Epithelial cell of esophagus (primary cell): ENCODE results near the gene KRT34.
A peak's percentile ranks its signal among the peaks of the same experiment; 100 is the strongest.
"Not testable (repeated sequence)": the region's sequence is repeated elsewhere in the genome, so short reads cannot be mapped to it uniquely, and the experiment has no call there.

Experiments used
- DNase-seq: peaks from one replicate; pipeline ENCODE4 v3.0.0; 2010; ENCODE audit warnings: low read depth
- H3K4me3 ChIP-seq: 2 replicates; pipeline ENCODE4 v1.5.1; 2011; ENCODE audit warnings: mild to moderate bottlenecking, low read length, control low read depth
- CTCF ChIP-seq: IDR thresholded peaks from 2 replicates; pipeline ENCODE4 v1.5.1; 2011; ENCODE audit warnings: low read depth, mild to moderate bottlenecking, low read length, control low read depth, inconsistent platforms; ENCODE audit not compliant: insufficient read depth; ENCODE audit errors: missing control alignments

The KRT34 gene

GRCh38 chr17:41381943-41382342 is at the start of gene KRT34:
Gene KRT34 (minus strand): TSS chr17:41382306. CDS start chr17:41382246, 60 bp downstream.
- DNase-seq, H3K4me3 ChIP-seq: not testable (repeated sequence)

- not testable (repeated sequence) for DNase-seq, H3K4me3 ChIP-seq
These were observed 48.3 kb upstream of the KRT34 start for GRCh38 chr17:41430376-41430775.

- no peak overlapping the region for H3K4me3 ChIP-seq
- DNase-seq: no peak
These were observed 47.6 kb upstream of the KRT34 start for GRCh38 chr17:41429667-41430066.

GRCh38 chr17:41428591-41429291 is 46.6 kb upstream of the KRT34 start:
- no peak for TF ChIP-seq CTCF
- DNase-seq: no peak
- H3K4me3 ChIP-seq: no peak overlapping the region

More at GRCh38 chr17:41429667-41430066, 47.6 kb upstream of the KRT34 start:
- TF ChIP-seq CTCF: no peak

GRCh38 chr17:41424111-41424635 is 42.1 kb upstream of the KRT34 start, which contains the start of gene KRT37:
Gene KRT37 (minus strand): TSS chr17:41424585. CDS start chr17:41424523, 62 bp downstream.
- no peak for DNase-seq
- no peak within 1 kb of the TSS for H3K4me3 ChIP-seq
- TF ChIP-seq CTCF: no peak

GRCh38 chr17:41422586-41422985 is 40.5 kb upstream of the KRT34 start:
- not testable (repeated sequence) for H3K4me3 ChIP-seq, DNase-seq

- no peak overlapping the region for H3K4me3 ChIP-seq
- no peak for DNase-seq
- no peak for TF ChIP-seq CTCF
These were observed 39.5 kb upstream of the KRT34 start for GRCh38 chr17:41421617-41422016.

GRCh38 chr17:41421116-41421515 is 39.0 kb upstream of the KRT34 start:
- H3K4me3 ChIP-seq: no peak overlapping the region
- DNase-seq: peak; percentile 92
- TF ChIP-seq CTCF: no peak
